Pancreas (tissue), 10 donors: Measurements from ENCODE around the gene TEC. TPM values are rescaled to one million over a fixed set of nuclear protein-coding genes. Genes with fewer than 3 reads are reported as not detected.

Source experiments
- ATAC-seq, 4 donors: fragments of 200-7000 bp; cut with Tn5 transposase; one replicate each; pipeline versions ENCODE4 v1.8.0 to v1.9.1; 2020; ENCODE audit warnings: mild to moderate bottlenecking in 4 of 4, moderate library complexity in 4 of 4
- DNase-seq, 6 donors: peaks; one replicate each; pipeline ENCODE4 v3.0.0-alpha.2; 2020
- FAIRE-seq: peaks from 2 replicates; lab custom pipeline; 2012; peaks lifted over from hg19 to GRCh38; lab: Jason Lieb, UNC
- H3K27ac ChIP-seq, 4 donors: fragments of 200-600 bp; sonication (generic); 1 replicate in 3 of 4; 2 replicates in 1 of 4; pipeline versions ENCODE4 v1.5.0 to v1.8.0; 2020
- H3K27me3 ChIP-seq, 4 donors: fragments of 200-600 bp; one replicate each; pipeline ENCODE4 v1.8.0; 2021
- H3K36me3 ChIP-seq, 3 donors: fragments of 200-600 bp; sonication (generic) in 1 of 3; one replicate each; pipeline versions ENCODE4 v1.5.0 to v1.8.0; 2020 to 2021
- H3K4me1 ChIP-seq, 3 donors: fragments of 200-600 bp; one replicate each; pipeline ENCODE4 v1.8.0; 2021
- H3K4me3 ChIP-seq, 4 donors: fragments of 200-600 bp; sonication (generic) in 2 of 4; one replicate each; pipeline versions ENCODE4 v1.5.0 to v1.8.0; 2020 to 2021
- H3K9me3 ChIP-seq, 4 donors: fragments of 200-600 bp; one replicate each; pipeline ENCODE4 v1.8.0; 2021
- CTCF ChIP-seq, 4 donors: fragments of 200-600 bp; sonication (generic) in 3 of 4; IDR thresholded peaks; one replicate each; pipeline versions ENCODE4 v1.5.0 to v1.8.0; 2021; ENCODE audit warnings: antibody characterized with exemption in 4 of 4
- WGBS, 2 donors: extraction: QIAGEN DNeasy Blood & Tissue Kit; methylation state at CpG; one replicate each; pipeline ENCODE4 v1.1.7; 2013; 5-methylcytosine and 5-hydroxymethylcytosine counted together
- intact Hi-C, 3 donors: fragments of 100-400 bp; cut with DNase I; formaldehyde crosslinking; loops; one replicate each; pipeline versions ENCODE4 v1.11.1 to v1.14.2; 2022
- polyA plus RNA-seq, 2 donors: library from polyadenylated mRNA; stranded (reverse); fragments of 200-250 nt; gene quantifications; one replicate each; pipeline ENCODE4 v1.2.3, GENCODE V29; 2013
- total RNA-seq, 6 donors: library from RNA; stranded (reverse); fragmentation: NEBNext Ultra II Directional in 4 of 6; extraction: Animal tissue kit (Norgen Biotek cat#: 25700) in 4 of 6; gene quantifications; one replicate each; pipeline versions ENCODE4 v1.2.1 to v1.2.4, GENCODE V29; 2021 to 2023
- donor health status: healthy with polysubstance abuse.
- donor health status: DM: no; HTN: no; CAD: no; lungs with moderate emphysema.
- donor health status: DM: no; HTN: no; CAD: no.
- donor health status: control.
- donor health status: control.
- donor health status: Bipolar disorder and iron deficiency.
- donor health status: DM: yes; HTN: yes; CAD: no.
- donor health status: DM: no; HTN: no; CAD: no.
- donor health status: DM: no; HTN: no; CAD: no.
- donor health status: DM: yes; HTN: yes; CAD: no.

The TEC gene
- total and polyA plus RNA-seq, 8 donors, result 0.49 to 3.0 (median 0.97) TPM

- 83 to 88% methylated on average over 8 of the region's 8 CpGs for whole genome bisulfite sequencing, 2 donors
- no peaks in the 10 kb centered on the region for H3K9me3 ChIP-seq
- no peaks in the 10 kb centered on the region for H3K27me3 ChIP-seq
- H3K36me3 ChIP-seq, result no peaks in the 10 kb centered on the region
- intact Hi-C loops, result no loop called here
- no peaks in the 10 kb centered on the region for H3K4me1 ChIP-seq
- DNase-seq (no peak), FAIRE-seq (no peak), ATAC-seq (no peak)
- no peak for TF ChIP-seq CTCF (IDR thresholded peaks at IDR 0.05)
- H3K4me3 ChIP-seq, result no peak overlapping the region
- H3K27ac ChIP-seq, result no peak overlapping the region
Observed at GRCh38 chr4:48112017-48112667, 157.5 kb downstream of the TEC start.

GRCh38 chr4:48110452-48110978 lies 159.1 kb downstream of the TEC start:
- Histone ChIP-seq H3K9me3 (no peaks in the 10 kb centered on the region), H3K36me3 (no peaks in the 10 kb centered on the region), H3K4me1 (no peaks in the 10 kb centered on the region), H3K27me3 (no peaks in the 10 kb centered on the region), H3K27ac (no peak overlapping the region), H3K4me3 (no peak overlapping the region)
- no peak for TF ChIP-seq CTCF (IDR thresholded peaks at IDR 0.05)
- no peak for FAIRE-seq
- intact Hi-C loops, result no loop called here
- ATAC-seq, result no peak
- DNase-seq, result no peak
- 61 to 91% methylated on average over 1 of the region's 1 CpG for WGBS, 2 donors

- no peaks in the 10 kb centered on the region for H3K36me3 ChIP-seq
- no peaks in the 10 kb centered on the region for H3K4me1 ChIP-seq
- H3K27ac ChIP-seq, result peak overlapping the region in 1 of 4 donors; percentile 1
- DNase-seq (no peak), FAIRE-seq (no peak), ATAC-seq (peak; percentile 71 to 83 (median 74))
- WGBS, 2 donors, result 49 to 53% methylated on average over 5 of the region's 5 CpGs
- H3K27me3 ChIP-seq, result no peaks in the 10 kb centered on the region
- H3K4me3 ChIP-seq, result no peak overlapping the region
- peak in 1 of 4 donors; percentile 32 for TF ChIP-seq CTCF (IDR thresholded peaks at IDR 0.05)
- intact Hi-C loops, result no loop called here
- H3K9me3 ChIP-seq, result no peaks in the 10 kb centered on the region
Observed at GRCh38 chr4:48109413-48110263, 160.0 kb downstream of the TEC start.

GRCh38 chr4:48108309-48109073 lies 161.1 kb downstream of the TEC start:
- DNase-seq (no peak), FAIRE-seq (no peak), ATAC-seq (peak; percentile 68 to 87 (median 81))
- Histone ChIP-seq H3K36me3 (no peaks in the 10 kb centered on the region), H3K4me1 (no peaks in the 10 kb centered on the region), H3K4me3 (no peak overlapping the region), H3K27ac (peak overlapping the region in 2 of 4 donors; percentile 1), H3K27me3 (no peaks in the 10 kb centered on the region), H3K9me3 (no peaks in the 10 kb centered on the region)
- intact Hi-C loops, result no loop called here
- WGBS, 2 donors, result 65 to 69% methylated on average over 2 of the region's 2 CpGs
- TF ChIP-seq CTCF (IDR thresholded peaks at IDR 0.05), result no peak
